GM18498 (cell line): ENCODE results near the gene SLC5A6.
"Not testable (repeated sequence)": the region's sequence is repeated elsewhere in the genome, so short reads cannot be mapped to it uniquely, and the experiment has no call there.

ENCODE experiments used
- ATAC-seq: cut with Tn5 transposase; IDR thresholded peaks from one replicate; pipeline ENCODE4 v1.9.1; 2021; ENCODE audit warnings: mild to moderate bottlenecking, moderate library complexity; ENCODE audit not compliant: unreplicated experiment

The SLC5A6 gene

DNA sequence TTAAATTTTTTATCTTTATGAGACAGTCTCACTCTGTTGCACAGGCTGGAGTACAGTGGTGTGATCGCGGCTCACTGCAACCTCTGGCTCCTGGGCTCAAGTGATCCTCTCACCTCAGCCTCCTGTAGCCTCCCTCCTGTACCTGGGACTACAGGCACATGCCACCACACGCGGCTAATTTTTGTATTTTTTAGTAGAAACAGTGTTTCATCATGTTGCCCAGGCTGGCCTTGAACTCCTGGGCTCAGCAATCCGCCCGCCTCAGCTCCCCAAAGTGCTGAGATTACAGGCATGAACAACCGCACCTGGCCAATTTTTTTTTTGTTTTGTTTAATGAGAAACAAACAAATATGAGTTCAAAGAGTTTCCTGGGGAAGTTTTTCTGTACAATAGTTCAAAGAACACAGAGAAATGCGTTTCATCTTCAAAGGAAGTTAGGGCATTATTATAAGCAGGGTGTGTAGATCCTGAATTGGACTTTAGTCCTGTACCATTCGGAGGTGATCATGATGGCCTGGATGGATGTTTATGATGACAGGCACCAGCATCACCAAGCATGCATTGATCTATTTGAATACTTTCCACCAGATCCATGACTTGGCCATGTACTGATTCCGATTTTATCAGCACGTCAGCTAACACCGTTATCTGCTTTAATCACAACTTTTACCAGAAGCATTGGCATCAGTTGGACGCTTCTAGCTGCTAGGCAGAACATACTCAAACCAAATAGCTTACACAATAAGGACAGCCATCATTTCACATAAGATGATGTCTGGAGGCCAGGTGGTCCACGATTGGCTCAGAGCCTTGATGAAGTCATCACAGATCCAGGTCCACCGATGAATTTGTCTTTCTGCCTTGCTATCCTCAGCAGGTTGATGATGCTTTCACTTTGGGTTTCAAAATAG is 34.4 kb downstream of the SLC5A6 start:
- ATAC-seq, result no peak

- not testable (repeated sequence) for ATAC-seq
Observed at GRCh38 chr2:27175781-27176180, 36.3 kb downstream of the SLC5A6 start.

GRCh38 chr2:27175330-27175729 is 36.7 kb downstream of the SLC5A6 start:
- no peak for ATAC-seq

- ATAC-seq, result no peak
Observed at GRCh38 chr2:27174638-27175037, 37.4 kb downstream of the SLC5A6 start.

- ATAC-seq, result no peak
Observed at GRCh38 chr2:27171351-27171848, 40.7 kb downstream of the SLC5A6 start.

- ATAC-seq, result no peak
Observed at GRCh38 chr2:27170581-27171337, 41.3 kb downstream of the SLC5A6 start.

DNA sequence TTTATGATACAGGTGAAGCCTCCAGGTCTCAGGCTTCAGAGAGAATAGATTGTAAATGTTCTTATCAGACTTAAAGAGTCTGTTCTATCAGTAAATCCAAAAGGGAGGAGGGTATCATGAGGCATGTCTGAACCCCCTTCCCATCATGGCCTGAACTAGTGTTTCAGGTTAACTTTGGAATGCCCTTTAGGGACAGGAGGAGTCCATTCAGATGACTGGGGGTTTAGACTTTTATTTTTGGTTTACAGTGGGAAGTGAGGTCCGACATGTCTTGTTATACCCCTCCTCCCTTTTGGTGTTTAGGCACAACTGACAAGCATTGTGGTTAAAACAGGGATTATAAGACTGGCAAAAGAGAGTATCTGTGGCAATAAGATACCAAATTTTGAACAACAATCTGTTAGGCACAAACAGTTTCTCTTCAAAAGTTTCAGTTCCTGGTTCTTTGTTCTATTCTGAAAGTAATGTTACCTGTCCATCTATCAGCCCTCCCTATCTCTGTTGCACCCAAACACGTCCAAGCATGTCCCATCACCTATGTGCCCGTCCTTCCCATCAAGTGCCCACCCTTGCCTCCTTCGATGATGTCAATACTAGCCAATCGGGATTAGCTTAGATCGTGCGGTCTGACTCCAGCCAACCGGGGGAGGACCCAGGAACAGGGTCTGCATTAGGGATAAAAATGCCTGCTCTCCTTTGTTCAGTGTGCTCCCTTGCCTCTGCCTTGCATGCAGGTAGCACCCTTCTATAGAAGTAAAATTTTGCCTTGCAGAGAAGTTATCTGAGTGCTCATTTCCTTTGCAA is 46.9 kb downstream of the SLC5A6 start:
- peak; percentile 54 for ATAC-seq

- ATAC-seq, result no peak
Observed at GRCh38 chr2:27162151-27163121, 49.6 kb downstream of the SLC5A6 start.

DNA sequence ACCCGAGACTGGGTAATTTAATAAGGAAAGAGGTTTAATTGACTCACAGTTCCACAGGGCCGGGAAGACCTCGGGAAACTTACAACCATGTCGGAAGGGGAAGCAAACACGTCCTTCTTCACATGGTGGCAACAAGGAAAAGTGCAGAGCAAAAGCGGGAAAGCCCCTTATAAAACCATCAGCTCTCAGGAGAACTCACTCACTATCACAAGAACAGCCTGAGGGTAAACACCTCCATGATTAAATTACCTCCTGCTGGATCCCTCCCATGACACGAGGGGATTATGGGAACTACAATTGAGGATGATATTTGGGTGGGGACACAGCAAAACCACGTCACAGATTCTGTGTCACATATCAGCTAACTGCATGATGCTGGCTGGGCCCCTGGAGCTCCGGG is 51.9 kb downstream of the SLC5A6 start:
- no peak for ATAC-seq

- no peak for ATAC-seq
Observed at GRCh38 chr2:27159271-27159670, 52.8 kb downstream of the SLC5A6 start.

GRCh38 chr2:27158468-27158867 is 53.6 kb downstream of the SLC5A6 start:
- ATAC-seq, result no peak

DNA sequence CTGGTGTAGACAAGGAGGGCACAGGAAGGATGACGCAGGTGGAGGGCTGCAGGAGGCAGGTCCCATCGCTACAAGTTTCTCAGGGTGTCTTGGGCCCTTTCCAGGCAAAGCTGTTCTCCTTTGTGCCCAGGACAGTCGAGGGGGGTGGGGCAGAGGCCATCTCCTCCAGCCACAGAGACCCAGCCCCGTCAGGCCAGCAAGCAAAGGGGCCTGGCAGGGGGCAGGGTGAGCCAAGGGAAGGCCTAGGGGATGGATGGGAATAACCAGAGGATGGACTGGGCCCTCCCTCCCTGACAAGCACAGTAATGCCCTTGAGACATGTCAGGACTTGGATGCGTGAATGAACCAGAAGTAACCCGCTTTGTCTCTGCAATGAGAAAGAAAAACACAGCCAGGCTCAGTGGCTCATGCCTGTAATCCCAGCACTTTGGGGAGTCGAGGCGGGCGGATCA is 57.0 kb downstream of the SLC5A6 start:
- ATAC-seq, result no peak

DNA sequence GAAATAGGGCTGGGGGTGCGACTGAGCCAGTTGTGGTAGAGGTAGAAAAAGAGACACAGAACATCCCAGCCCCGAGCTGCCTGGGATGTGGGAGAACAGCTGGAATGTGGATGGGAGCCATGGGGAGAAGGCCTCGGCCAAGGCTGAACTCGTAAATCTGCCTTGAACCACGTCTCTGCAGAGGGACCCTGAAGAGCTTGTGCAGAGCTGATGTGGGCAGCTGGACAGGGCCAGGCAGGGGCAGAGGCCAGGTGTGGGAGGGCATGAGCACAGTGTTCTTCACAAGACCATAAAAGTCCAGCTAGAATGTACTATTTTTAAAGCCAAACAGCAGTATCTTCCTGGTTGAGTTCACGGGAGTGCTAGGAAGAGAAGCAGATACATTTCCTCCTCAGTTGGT is 57.6 kb downstream of the SLC5A6 start:
- ATAC-seq, result no peak

- no peak for ATAC-seq
Observed at GRCh38 chr2:27152796-27153464, 59.1 kb downstream of the SLC5A6 start.

- no peak for ATAC-seq
Observed at GRCh38 chr2:27152102-27152795, 59.8 kb downstream of the SLC5A6 start.

GRCh38 chr2:27150639-27151230 is 61.3 kb downstream of the SLC5A6 start:
- no peak for ATAC-seq
